B cell (primary cell): ENCODE measurements around the gene TMEM138.

ENCODE experiments used
- EZH2 ChIP-seq: IDR thresholded peaks from 2 replicates; pipeline ENCODE4 v1.6.1; 2012; ENCODE audit warnings: borderline replicate concordance, low read depth, mild to moderate bottlenecking, moderate library complexity, low read length; ENCODE audit not compliant: insufficient read depth, poor library complexity, severe bottlenecking
- TF ChIP-seq, protein P1 (sequence below): fragments of 200-600 bp; IDR thresholded peaks from one replicate; pipeline ENCODE4 v1.8.0; 2022; ENCODE audit warnings: antibody characterized with exemption, mild to moderate bottlenecking

DNA sequence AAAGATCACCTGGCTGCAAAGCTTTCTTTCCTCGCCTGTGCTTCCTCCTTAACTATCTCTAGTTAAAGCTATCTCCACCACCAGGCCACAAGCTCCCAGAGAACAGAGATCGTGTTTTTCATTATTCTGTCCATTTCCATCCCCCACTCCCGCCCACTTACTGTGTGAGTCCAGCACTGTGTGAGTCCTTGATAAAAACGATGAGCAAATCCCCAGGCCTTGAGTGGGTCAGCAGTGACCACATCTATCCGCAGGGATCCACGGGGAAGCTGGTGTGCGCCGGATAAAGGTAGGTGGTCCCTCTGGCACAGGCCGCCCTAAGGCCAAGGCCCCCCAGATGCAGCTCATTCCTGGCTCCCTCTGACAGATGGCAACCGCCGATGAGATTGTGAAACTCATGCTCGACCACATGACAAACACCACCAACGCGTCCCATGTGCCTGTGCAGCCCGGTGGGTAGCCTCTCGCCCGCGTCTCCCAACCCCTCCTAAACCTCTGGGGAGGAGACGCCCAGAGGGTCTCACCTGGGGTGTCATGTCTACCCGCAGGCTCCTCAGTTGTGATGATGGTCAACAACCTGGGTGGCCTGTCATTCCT lies 19.9 kb upstream of the TMEM138 start:
- no peak for TF ChIP-seq EZH2
- TF ChIP-seq, protein P1, sequence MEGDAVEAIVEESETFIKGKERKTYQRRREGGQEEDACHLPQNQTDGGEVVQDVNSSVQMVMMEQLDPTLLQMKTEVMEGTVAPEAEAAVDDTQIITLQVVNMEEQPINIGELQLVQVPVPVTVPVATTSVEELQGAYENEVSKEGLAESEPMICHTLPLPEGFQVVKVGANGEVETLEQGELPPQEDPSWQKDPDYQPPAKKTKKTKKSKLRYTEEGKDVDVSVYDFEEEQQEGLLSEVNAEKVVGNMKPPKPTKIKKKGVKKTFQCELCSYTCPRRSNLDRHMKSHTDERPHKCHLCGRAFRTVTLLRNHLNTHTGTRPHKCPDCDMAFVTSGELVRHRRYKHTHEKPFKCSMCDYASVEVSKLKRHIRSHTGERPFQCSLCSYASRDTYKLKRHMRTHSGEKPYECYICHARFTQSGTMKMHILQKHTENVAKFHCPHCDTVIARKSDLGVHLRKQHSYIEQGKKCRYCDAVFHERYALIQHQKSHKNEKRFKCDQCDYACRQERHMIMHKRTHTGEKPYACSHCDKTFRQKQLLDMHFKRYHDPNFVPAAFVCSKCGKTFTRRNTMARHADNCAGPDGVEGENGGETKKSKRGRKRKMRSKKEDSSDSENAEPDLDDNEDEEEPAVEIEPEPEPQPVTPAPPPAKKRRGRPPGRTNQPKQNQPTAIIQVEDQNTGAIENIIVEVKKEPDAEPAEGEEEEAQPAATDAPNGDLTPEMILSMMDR: no peak
